ENCODE results near the gene GRAMD4.

The GRAMD4 gene

GRCh38 chr22:46598737-46599424 is 21.3 kb upstream of the GRAMD4 start:
- Histone ChIP-seq H3K4me3 (no peak overlapping the region), H3K36me3 (replicated peaks) (no peaks in the 10 kb centered on the region), H3K27me3 (ENCODE audit: low read depth) (no peaks in the 10 kb centered on the region), H3K9me3 (no peaks in the 10 kb centered on the region), H3K4me1 (no peaks in the 10 kb centered on the region)
- in situ Hi-C loops (cut with MboI; ENCODE audit: low sequenced_read_pairs): no loop called here
- DNase-seq (ENCODE audit: low spot score in 2 of 2): no peak

- Histone ChIP-seq H3K4me3 (no peak overlapping the region), H3K4me1 (no peaks in the 10 kb centered on the region), H3K36me3 (replicated peaks) (no peaks in the 10 kb centered on the region), H3K27me3 (ENCODE audit: low read depth) (no peaks in the 10 kb centered on the region), H3K9me3 (no peaks in the 10 kb centered on the region)
- in situ Hi-C loops (cut with MboI; ENCODE audit: low sequenced_read_pairs): no loop called here
- DNase-seq (ENCODE audit: low spot score in 2 of 2): no peak
These were observed 19.9 kb upstream of the GRAMD4 start for GRCh38 chr22:46600273-46600796.

GRCh38 chr22:46602025-46602424 is 18.2 kb upstream of the GRAMD4 start:
- Histone ChIP-seq H3K36me3 (replicated peaks) (no peaks in the 10 kb centered on the region), H3K27me3 (ENCODE audit: low read depth) (no peaks in the 10 kb centered on the region), H3K4me1 (no peaks in the 10 kb centered on the region), H3K4me3 (no peak overlapping the region), H3K9me3 (no peaks in the 10 kb centered on the region)
- DNase-seq (ENCODE audit: low spot score in 2 of 2): no peak
- in situ Hi-C loops (cut with MboI; ENCODE audit: low sequenced_read_pairs): no loop called here

- no peaks in the 10 kb centered on the region for H3K36me3 ChIP-seq (replicated peaks)
- no peaks in the 10 kb centered on the region for H3K4me1 ChIP-seq
- no peak overlapping the region for H3K4me3 ChIP-seq
- no peaks in the 10 kb centered on the region for H3K27me3 ChIP-seq (ENCODE audit: low read depth)
- no peak for DNase-seq (ENCODE audit: low spot score in 2 of 2)
- H3K9me3 ChIP-seq: no peaks in the 10 kb centered on the region
- in situ Hi-C loops (cut with MboI; ENCODE audit: low sequenced_read_pairs): no loop called here
These were observed 15.9 kb upstream of the GRAMD4 start for GRCh38 chr22:46604306-46604690.

- Histone ChIP-seq H3K36me3 (replicated peaks) (no peaks in the 10 kb centered on the region), H3K9me3 (no peaks in the 10 kb centered on the region), H3K4me3 (no peak overlapping the region), H3K27me3 (ENCODE audit: low read depth) (no peaks in the 10 kb centered on the region), H3K4me1 (no peaks in the 10 kb centered on the region)
- in situ Hi-C loops (cut with MboI; ENCODE audit: low sequenced_read_pairs): no loop called here
- no peak for DNase-seq (ENCODE audit: low spot score in 2 of 2)
These were observed 15.1 kb upstream of the GRAMD4 start for GRCh38 chr22:46605117-46605516.

- no peak for DNase-seq (ENCODE audit: low spot score in 2 of 2)
- H3K4me1 ChIP-seq: no peaks in the 10 kb centered on the region
- H3K4me3 ChIP-seq: no peak overlapping the region
- H3K27me3 ChIP-seq (ENCODE audit: low read depth): no peaks in the 10 kb centered on the region
- H3K9me3 ChIP-seq: no peaks in the 10 kb centered on the region
- in situ Hi-C loops (cut with MboI; ENCODE audit: low sequenced_read_pairs): no loop called here
- no peaks in the 10 kb centered on the region for H3K36me3 ChIP-seq (replicated peaks)
These were observed 13.3 kb upstream of the GRAMD4 start for GRCh38 chr22:46606886-46607285.

- Histone ChIP-seq H3K4me1 (no peaks in the 10 kb centered on the region), H3K9me3 (no peaks in the 10 kb centered on the region), H3K27me3 (ENCODE audit: low read depth) (no peaks in the 10 kb centered on the region), H3K4me3 (no peak overlapping the region), H3K36me3 (replicated peaks) (no peaks in the 10 kb centered on the region)
- in situ Hi-C loops (cut with MboI; ENCODE audit: low sequenced_read_pairs): no loop called here
- no peak for DNase-seq (ENCODE audit: low spot score in 2 of 2)
These were observed 12.6 kb upstream of the GRAMD4 start for GRCh38 chr22:46607483-46608114.

- in situ Hi-C loops (cut with MboI; ENCODE audit: low sequenced_read_pairs): no loop called here
- Histone ChIP-seq H3K27me3 (ENCODE audit: low read depth) (no peaks in the 10 kb centered on the region), H3K9me3 (no peaks in the 10 kb centered on the region), H3K4me1 (no peaks in the 10 kb centered on the region), H3K36me3 (replicated peaks) (no peaks in the 10 kb centered on the region), H3K4me3 (no peak overlapping the region)
- DNase-seq (ENCODE audit: low spot score in 2 of 2): no peak
These were observed 11.0 kb upstream of the GRAMD4 start for GRCh38 chr22:46609175-46609690.

- Histone ChIP-seq H3K9me3 (no peaks in the 10 kb centered on the region), H3K4me1 (no peaks in the 10 kb centered on the region), H3K36me3 (replicated peaks) (no peaks in the 10 kb centered on the region), H3K4me3 (no peak overlapping the region), H3K27me3 (ENCODE audit: low read depth) (no peaks in the 10 kb centered on the region)
- in situ Hi-C loops (cut with MboI; ENCODE audit: low sequenced_read_pairs): no loop called here
- no peak for DNase-seq (ENCODE audit: low spot score in 2 of 2)
These were observed 10.4 kb upstream of the GRAMD4 start for GRCh38 chr22:46609724-46610201.

GRCh38 chr22:46610356-46610755 is 9.8 kb upstream of the GRAMD4 start:
- Histone ChIP-seq H3K4me1 (no peaks in the 10 kb centered on the region), H3K36me3 (replicated peaks) (no peaks in the 10 kb centered on the region), H3K4me3 (no peak overlapping the region), H3K27me3 (ENCODE audit: low read depth) (no peaks in the 10 kb centered on the region), H3K9me3 (no peaks in the 10 kb centered on the region)
- in situ Hi-C loops (cut with MboI; ENCODE audit: low sequenced_read_pairs): no loop called here
- no peak for DNase-seq (ENCODE audit: low spot score in 2 of 2)

- Histone ChIP-seq H3K27me3 (ENCODE audit: low read depth) (no peaks in the 10 kb centered on the region), H3K4me1 (no peaks in the 10 kb centered on the region), H3K36me3 (replicated peaks) (no peaks in the 10 kb centered on the region), H3K4me3 (no peak overlapping the region), H3K9me3 (no peaks in the 10 kb centered on the region)
- no peak for DNase-seq (ENCODE audit: low spot score in 2 of 2)
- in situ Hi-C loops (cut with MboI; ENCODE audit: low sequenced_read_pairs): no loop called here
These were observed 9.0 kb upstream of the GRAMD4 start for GRCh38 chr22:46611189-46611588.

- in situ Hi-C loops (cut with MboI; ENCODE audit: low sequenced_read_pairs): no loop called here
- Histone ChIP-seq H3K36me3 (replicated peaks) (no peaks in the 10 kb centered on the region), H3K4me3 (no peak overlapping the region), H3K9me3 (no peaks in the 10 kb centered on the region), H3K4me1 (no peaks in the 10 kb centered on the region), H3K27me3 (ENCODE audit: low read depth) (no peaks in the 10 kb centered on the region)
- no peak for DNase-seq (ENCODE audit: low spot score in 2 of 2)
These were observed 7.8 kb upstream of the GRAMD4 start for GRCh38 chr22:46612341-46612903.

- Histone ChIP-seq H3K27me3 (ENCODE audit: low read depth) (no peaks in the 10 kb centered on the region), H3K9me3 (no peaks in the 10 kb centered on the region), H3K4me3 (no peak overlapping the region), H3K36me3 (replicated peaks) (no peaks in the 10 kb centered on the region), H3K4me1 (no peaks in the 10 kb centered on the region)
- no peak for DNase-seq (ENCODE audit: low spot score in 2 of 2)
- in situ Hi-C loops (cut with MboI; ENCODE audit: low sequenced_read_pairs): no loop called here
These were observed 7.1 kb upstream of the GRAMD4 start for GRCh38 chr22:46612904-46613605.

GRCh38 chr22:46613606-46614021 is 6.6 kb upstream of the GRAMD4 start:
- H3K36me3 ChIP-seq (replicated peaks): no peaks in the 10 kb centered on the region
- in situ Hi-C loops (cut with MboI; ENCODE audit: low sequenced_read_pairs): no loop called here
- H3K9me3 ChIP-seq: no peaks in the 10 kb centered on the region
- no peak for DNase-seq (ENCODE audit: low spot score in 2 of 2)
- H3K4me1 ChIP-seq: no peaks in the 10 kb centered on the region
- H3K27me3 ChIP-seq (ENCODE audit: low read depth): no peaks in the 10 kb centered on the region
- no peak overlapping the region for H3K4me3 ChIP-seq
